GM19328 (cell line): ENCODE measurements around the gene PRDM7.
"Not testable (repeated sequence)": the region's sequence is repeated elsewhere in the genome, so short reads cannot be mapped to it uniquely, and the experiment has no call there.

Source experiments
- ATAC-seq: cut with Tn5 transposase; IDR thresholded peaks from one replicate; pipeline ENCODE4 v1.9.1; 2021; ENCODE audit warnings: mild to moderate bottlenecking, moderate library complexity; ENCODE audit not compliant: unreplicated experiment

Gene PRDM7

GRCh38 chr16:90077240-90077756 is at the start of gene PRDM7:
Gene PRDM7 (minus strand): TSS chr16:90077331. CDS start chr16:90075910, 1,421 bp downstream.
- peak; percentile 72 for ATAC-seq

GRCh38 chr16:90121846-90122245 is 44.7 kb upstream of the PRDM7 start:
- not testable (repeated sequence) for ATAC-seq

- not testable (repeated sequence) for ATAC-seq
Observed at GRCh38 chr16:90107617-90108016, 30.5 kb upstream of the PRDM7 start.

- ATAC-seq = not testable (repeated sequence)
Observed at GRCh38 chr16:90107060-90107459, 29.9 kb upstream of the PRDM7 start.

GRCh38 chr16:90106271-90106670 is 29.1 kb upstream of the PRDM7 start:
- ATAC-seq = not testable (repeated sequence)

- not testable (repeated sequence) for ATAC-seq
Observed at GRCh38 chr16:90104725-90105124, 27.6 kb upstream of the PRDM7 start.

- not testable (repeated sequence) for ATAC-seq
Observed at GRCh38 chr16:90102086-90102884, 25.2 kb upstream of the PRDM7 start.

GRCh38 chr16:90101332-90101731 is 24.2 kb upstream of the PRDM7 start:
- not testable (repeated sequence) for ATAC-seq

- ATAC-seq = not testable (repeated sequence)
Observed at GRCh38 chr16:90100790-90101189, 23.7 kb upstream of the PRDM7 start.

GRCh38 chr16:90100229-90100628 is 23.1 kb upstream of the PRDM7 start:
- ATAC-seq = not testable (repeated sequence)

GRCh38 chr16:90098936-90099335 is 21.8 kb upstream of the PRDM7 start:
- ATAC-seq = not testable (repeated sequence)

- not testable (repeated sequence) for ATAC-seq
Observed at GRCh38 chr16:90097010-90097684, 20.0 kb upstream of the PRDM7 start.

GRCh38 chr16:90094791-90095190 is 17.7 kb upstream of the PRDM7 start:
- ATAC-seq = not testable (repeated sequence)

- ATAC-seq = not testable (repeated sequence)
Observed at GRCh38 chr16:90094296-90094695, 17.2 kb upstream of the PRDM7 start.

GRCh38 chr16:90093799-90094198 is 16.7 kb upstream of the PRDM7 start:
- ATAC-seq = not testable (repeated sequence)

GRCh38 chr16:90092781-90093180 is 15.7 kb upstream of the PRDM7 start:
- ATAC-seq = not testable (repeated sequence)

- ATAC-seq = no peak
Observed at GRCh38 chr16:90084215-90084950, 7.3 kb upstream of the PRDM7 start.

GRCh38 chr16:90083139-90083538 is 6.0 kb upstream of the PRDM7 start:
- no peak for ATAC-seq

GRCh38 chr16:90081606-90081970 is 4.5 kb upstream of the PRDM7 start:
- no peak for ATAC-seq

- no peak for ATAC-seq
Observed at GRCh38 chr16:90078579-90078895, 1.4 kb upstream of the PRDM7 start.
